Uterus (tissue), 2 donors: ENCODE measurements around the gene FBH1.

Experiments
- CTCF ChIP-seq, 4 experiments: fragments of 200-600 bp in 2 of 4; fragments of 450-650 bp in 2 of 4; sonication (generic) in 2 of 4; IDR thresholded peaks; one replicate each; pipeline ENCODE4 v1.5.1; 2016 to 2019; ENCODE audit warnings: antibody characterized with exemption in 4 of 4, mild to moderate bottlenecking in 2 of 4, moderate library complexity in 1 of 4
- POLR2A ChIP-seq, 2 donors: fragments of 450-650 bp; IDR thresholded peaks; one replicate each; pipeline ENCODE4 v1.6.1; 2016; ENCODE audit warnings: antibody characterized with exemption in 2 of 2, mild to moderate bottlenecking in 1 of 2, moderate library complexity in 1 of 2

- no peak for TF ChIP-seq CTCF (IDR thresholded peaks at IDR 0.05)
- no peak for TF ChIP-seq POLR2A (IDR thresholded peaks at IDR 0.05)
Observed at GRCh38 chr10:5948208-5948585, 58.2 kb downstream of the FBH1 start.
